ENCODE results near the gene KRTAP2-1. TPM values are rescaled to one million over a fixed set of nuclear protein-coding genes. Genes with fewer than 3 reads are reported as not detected.

KRTAP2-1 gene
- total and polyA plus RNA-seq, 2 of the 8 experiments (the other 6 are each of a cell fraction or from before 2014, with no cell fraction given): not detected

GRCh38 chr17:41048441-41048840 is 1.3 kb upstream of the KRTAP2-1 start:
- H4K8ac ChIP-seq (ENCODE audit: extremely low read depth, insufficient read depth, low read length): no peak overlapping the region
- H3K18ac ChIP-seq (ENCODE audit: extremely low read depth, low read length): no peak overlapping the region; the same call in 1 of the 2 replicates
- H4K91ac ChIP-seq (replicated peaks; ENCODE audit: insufficient read length, low read length): peak overlapping the region; percentile 19
- H2AK5ac ChIP-seq (ENCODE audit: low read depth, low read length): no peak overlapping the region
- 0 out of 2 replicates have a peak overlapping the region, but pooled peaks have one; percentile 40 for H2AFZ ChIP-seq (ENCODE audit: low read length)
- H3K4me2 ChIP-seq (ENCODE audit: insufficient read depth in 1 of 2, low read depth in 2 of 2, low read length in 2 of 2): no peak overlapping the region
- H3K79me2 ChIP-seq (ENCODE audit: control insufficient read depth in 1 of 2, insufficient read depth in 2 of 2, low read length in 2 of 2): no peaks in the 10 kb centered on the region
- peaks cover 0 to 2% (median 0%) of the 10 kb centered on the region in 4 experiments; a peak in 1 of 7 replicates for H3K4me1 ChIP-seq (replicated peaks in 1 of 4; ENCODE audit: control insufficient read depth in 3 of 4, insufficient read depth in 4 of 4, low read length in 3 of 4)
- ChIA-PET POLR2A (ENCODE audit: partially characterized antibody) (no interaction called here), CTCF (ENCODE audit: partially characterized antibody) (interaction anchor here (0.7 to 1.0 kb wide), 4 partner anchors 10 to 182 kb away, joined by 3 read pairs; no protein-coding TSS in a partner anchor)
- no peak overlapping the region for H3K14ac ChIP-seq (ENCODE audit: insufficient read length)
- H4K5ac ChIP-seq (ENCODE audit: insufficient read length, low read depth, low read length): no peak overlapping the region
- H2BK120ac ChIP-seq (replicated peaks; ENCODE audit: low read depth, low read length): no peak overlapping the region
- no peak overlapping the region for H3K27ac ChIP-seq (ENCODE audit: low read depth, low read length)
- no peaks in the 10 kb centered on the region for H4K20me1 ChIP-seq (replicated peaks in 1 of 2; ENCODE audit: control insufficient read depth in 1 of 2, insufficient read depth in 2 of 2, low read length in 2 of 2)
- H3K4me3 ChIP-seq (ENCODE audit: extremely low read depth in 1 of 4, insufficient read depth in 2 of 4, low read depth in 3 of 4, low read length in 4 of 4): no peak overlapping the region
- H3K9ac ChIP-seq (replicated peaks in 1 of 4; ENCODE audit: extremely low read depth in 1 of 4, low read depth in 3 of 4, low read length in 3 of 4): no peak overlapping the region
- H2BK12ac ChIP-seq (ENCODE audit: low read depth, low read length): no peak overlapping the region
- H3K23me2 ChIP-seq (ENCODE audit: low read depth, low read length): no peaks in the 10 kb centered on the region
- H3K9me3 ChIP-seq (ENCODE audit: insufficient read depth in 2 of 2, low read depth in 1 of 2, low read length in 1 of 2): no peaks in the 10 kb centered on the region
- H3K4ac ChIP-seq (replicated peaks; ENCODE audit: insufficient read length, low read depth, low read length): no peak overlapping the region
- H2BK20ac ChIP-seq (ENCODE audit: low read length): no peak overlapping the region
- DNase-seq (ENCODE audit: low read depth in 1 of 2, low spot score in 2 of 2): no peak
- no peak overlapping the region for H2BK5ac ChIP-seq (ENCODE audit: low read depth, low read length)
- no peak overlapping the region for H3K56ac ChIP-seq (replicated peaks; ENCODE audit: insufficient read length, low read depth, low read length)
- no peaks in the 10 kb centered on the region for H3K36me3 ChIP-seq (ENCODE audit: control insufficient read depth in 2 of 4, insufficient read depth in 4 of 4, low read length in 3 of 4)
- no peak for FAIRE-seq
- H3K79me1 ChIP-seq (ENCODE audit: low read depth, low read length): no peaks in the 10 kb centered on the region
- no peak overlapping the region for H2BK15ac ChIP-seq (ENCODE audit: low read length)
- no peak overlapping the region for H3K23ac ChIP-seq (ENCODE audit: insufficient read length)
- 82% methylated on average over 7 of the region's 7 CpGs; no CpG with 5 or more reads in 1 of the 2 experiments for WGBS, 2 experiments (ENCODE audit: extremely low coverage in 1 of 2, insufficient coverage in 1 of 2, insufficient read length in 1 of 2, insufficient replicate concordance in 2 of 2, low coverage in 1 of 2, low lambda C conversion rate in 2 of 2, missing lambda C conversion rate in 1 of 2)
- H3K27me3 ChIP-seq (replicated peaks in 1 of 4; ENCODE audit: control insufficient read depth in 3 of 4, extremely low read depth in 1 of 4, insufficient read depth in 3 of 4, low read length in 3 of 4): no peaks in the 10 kb centered on the region
- no peak for TF ChIP-seq SUZ12 (IDR thresholded peaks at IDR 0.05; ENCODE audit: low read length)
- no peak for TF ChIP-seq POLR2AphosphoS5 (IDR thresholded peaks at IDR 0.05; ENCODE audit: low read depth, low read length)
- TF ChIP-seq CEBPB (IDR thresholded peaks at IDR 0.05; ENCODE audit: low read depth, low read length): no peak
- no peak for TF ChIP-seq BCL11A (IDR thresholded peaks at IDR 0.05; ENCODE audit: low read depth in 2 of 2, low read length in 2 of 2)
- no peak for TF ChIP-seq NANOG (IDR thresholded peaks at IDR 0.05; ENCODE audit: insufficient read depth, low read depth, low read length, poor library complexity, severe bottlenecking)
- no peak for TF ChIP-seq TAF7 (optimal IDR thresholded peaks at IDR 0.05; ENCODE audit: borderline replicate concordance, low read depth, low read length)
- TF ChIP-seq ATF2 (IDR thresholded peaks at IDR 0.05; ENCODE audit: low read length): no peak
- no peak for TF ChIP-seq BACH1 (IDR thresholded peaks at IDR 0.05; ENCODE audit: low read length)
- no peak for TF ChIP-seq YY1 (IDR thresholded peaks at IDR 0.05; ENCODE audit: low read depth, low read length)
- TF ChIP-seq SP4 (IDR thresholded peaks at IDR 0.05; ENCODE audit: low read length): no peak
- TF ChIP-seq RAD21 (IDR thresholded peaks at IDR 0.05 in 1 of 2, conservative IDR thresholded peaks at IDR 0.05 in 1 of 2; ENCODE audit: low read depth in 2 of 2, low read length in 2 of 2): no peak

Measured in H1 (cell line).